Measurements from ENCODE around the gene PGAM2.

Gene PGAM2

DNA sequence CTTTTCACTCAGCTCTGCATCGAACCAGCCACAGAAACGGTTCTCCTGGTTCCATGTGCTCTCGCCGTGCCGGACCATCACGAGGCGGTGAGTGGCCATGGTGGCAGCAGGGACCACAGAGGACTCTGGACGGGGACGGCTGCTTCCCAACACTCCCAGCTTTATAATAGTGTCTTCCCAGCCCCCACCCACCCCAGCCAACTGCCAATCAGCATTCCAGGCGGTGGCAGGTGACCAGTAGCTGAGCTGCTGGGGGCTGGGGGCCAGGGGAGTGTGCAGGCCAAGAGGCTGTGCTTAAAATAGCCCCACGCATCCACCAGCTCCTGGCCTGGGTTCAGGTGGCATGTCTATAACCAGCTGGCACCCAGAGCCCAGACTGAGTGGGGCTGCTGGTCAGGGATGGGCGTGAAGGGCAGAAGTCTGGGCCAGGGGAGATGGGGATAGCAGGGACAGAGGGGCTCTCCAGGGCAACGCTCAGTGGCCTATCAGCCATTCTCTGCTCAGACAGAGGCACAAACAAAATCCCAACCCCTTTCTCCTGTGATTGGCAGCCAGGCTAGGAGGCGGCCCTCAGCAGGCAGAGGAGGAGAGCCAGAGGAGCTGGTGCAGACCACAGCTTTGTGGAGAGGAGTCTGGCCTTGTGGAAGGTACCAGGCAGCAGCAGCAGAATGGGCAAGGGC is at the start of gene PGAM2:
Gene PGAM2 (minus strand): TSS at position 137 of the 680 bp plus-strand sequence. CDS start 38 bp downstream, at position 99.
- no peak for DNase-seq (ENCODE audit: low read depth in 3 of 3)

DNA sequence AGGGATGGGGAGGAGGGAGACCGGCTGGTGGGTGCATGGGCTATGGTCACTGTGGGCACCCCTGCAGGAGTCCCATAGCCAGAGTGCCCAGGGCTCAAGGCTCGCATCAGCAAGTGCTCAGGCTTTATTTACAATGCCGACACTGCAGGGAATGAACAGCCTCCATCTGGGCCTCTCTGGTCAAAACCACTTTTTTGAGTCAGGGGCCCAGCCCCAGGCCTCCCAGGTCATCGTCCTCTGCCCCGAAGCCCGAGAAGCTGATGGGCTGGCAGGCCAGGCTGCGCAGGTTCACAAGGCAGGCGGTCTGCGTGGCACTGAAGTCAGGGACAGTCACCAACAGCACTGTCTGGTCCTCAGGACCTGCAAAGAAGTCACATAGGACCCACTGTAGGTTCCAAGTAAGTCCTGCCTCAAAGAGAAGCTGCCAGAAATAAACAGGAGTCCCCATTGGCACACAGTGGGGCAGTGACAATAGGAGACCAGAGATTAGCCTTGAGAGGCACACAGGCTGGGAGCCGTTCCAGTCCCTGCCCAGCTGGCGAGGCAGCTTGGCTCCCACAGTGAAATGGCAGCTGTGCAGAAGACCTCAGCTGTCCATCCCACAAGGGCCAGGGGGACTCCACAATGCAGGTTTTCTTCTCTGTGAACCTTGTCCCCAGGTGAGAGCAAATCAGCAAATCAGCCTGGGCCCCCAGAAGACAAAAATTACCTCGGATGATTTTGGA is 49.4 kb upstream of the PGAM2 start:
- no peak for DNase-seq (ENCODE audit: low read depth in 3 of 3)

GRCh38 chr7:44113764-44114354 is 48.5 kb upstream of the PGAM2 start:
- no peak for DNase-seq (ENCODE audit: low read depth in 3 of 3)

DNA sequence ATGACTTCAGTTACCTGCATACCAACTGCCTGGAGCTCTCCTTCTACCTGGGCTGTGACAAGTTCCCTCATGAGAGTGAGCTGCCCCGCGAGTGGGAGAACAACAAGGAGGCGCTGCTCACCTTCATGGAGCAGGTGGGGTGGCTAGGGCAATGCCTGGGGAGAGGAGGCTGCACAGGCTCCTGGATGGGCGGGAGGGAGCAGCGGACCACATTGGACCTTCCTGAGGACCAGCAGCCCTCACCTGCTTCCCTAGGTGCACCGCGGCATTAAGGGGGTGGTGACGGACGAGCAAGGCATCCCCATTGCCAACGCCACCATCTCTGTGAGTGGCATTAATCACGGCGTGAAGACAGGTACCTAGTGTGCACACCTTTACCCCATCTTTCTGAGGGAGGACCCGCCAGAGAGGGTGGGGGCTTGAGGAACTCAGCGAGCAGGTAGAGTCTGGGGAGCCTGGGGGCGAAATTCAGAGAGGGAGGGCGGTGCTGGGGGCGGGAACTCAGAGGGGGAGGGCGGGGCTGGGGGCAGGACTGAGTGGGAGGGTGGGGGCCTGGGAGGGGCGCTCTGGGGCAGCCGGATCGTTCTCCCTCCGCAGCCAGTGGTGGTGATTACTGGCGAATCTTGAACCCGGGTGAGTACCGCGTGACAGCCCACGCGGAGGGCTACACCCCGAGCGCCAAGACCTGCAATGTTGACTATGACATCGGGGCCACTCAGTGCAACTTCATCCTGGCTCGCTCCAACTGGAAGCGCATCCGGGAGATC is 47.8 kb upstream of the PGAM2 start:
- no peak for DNase-seq (ENCODE audit: low read depth in 3 of 3)

GRCh38 chr7:44112231-44112996 is 47.0 kb upstream of the PGAM2 start:
- no peak for DNase-seq (ENCODE audit: low read depth in 3 of 3)

DNA sequence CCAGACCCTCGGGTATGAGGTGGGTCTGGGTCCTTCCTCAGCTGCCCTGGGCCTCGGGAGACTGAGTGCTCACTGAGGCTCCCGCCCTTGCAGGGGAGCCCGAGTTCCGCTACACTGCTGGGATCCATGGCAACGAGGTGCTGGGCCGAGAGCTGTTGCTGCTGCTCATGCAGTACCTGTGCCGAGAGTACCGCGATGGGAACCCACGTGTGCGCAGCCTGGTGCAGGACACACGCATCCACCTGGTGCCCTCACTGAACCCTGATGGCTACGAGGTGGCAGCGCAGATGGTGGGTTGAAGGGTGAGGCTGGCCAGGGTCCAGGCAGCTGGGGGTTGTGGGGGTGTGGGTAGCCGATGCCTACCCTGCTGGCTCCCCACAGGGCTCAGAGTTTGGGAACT is 46.4 kb upstream of the PGAM2 start:
- DNase-seq (ENCODE audit: low read depth in 3 of 3) = no peak

- no peak for DNase-seq (ENCODE audit: low read depth in 3 of 3)
These were observed 45.6 kb upstream of the PGAM2 start for GRCh38 chr7:44110719-44111635.

DNA sequence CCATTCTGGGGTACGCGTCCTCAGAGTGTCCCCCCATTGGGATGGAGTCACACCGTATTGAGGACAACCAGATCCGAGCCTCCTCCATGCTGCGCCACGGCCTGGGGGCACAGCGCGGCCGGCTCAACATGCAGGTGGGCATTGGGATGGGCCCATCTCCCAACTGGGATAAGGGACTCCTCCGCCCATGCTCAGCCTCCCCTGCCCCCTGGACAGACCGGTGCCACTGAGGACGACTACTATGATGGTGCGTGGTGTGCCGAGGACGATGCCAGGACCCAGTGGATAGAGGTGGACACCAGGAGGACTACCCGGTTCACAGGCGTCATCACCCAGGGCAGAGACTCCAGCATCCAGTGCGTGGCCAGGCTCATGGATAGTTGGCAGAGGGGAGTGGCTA is 44.6 kb upstream of the PGAM2 start:
- DNase-seq (ENCODE audit: low read depth in 3 of 3) = no peak

GRCh38 chr7:44108768-44109750 is 43.7 kb upstream of the PGAM2 start:
- DNase-seq (ENCODE audit: low read depth in 3 of 3) = no peak

GRCh38 chr7:44107961-44108767 is 42.8 kb upstream of the PGAM2 start:
- no peak for DNase-seq (ENCODE audit: low read depth in 3 of 3)

DNA sequence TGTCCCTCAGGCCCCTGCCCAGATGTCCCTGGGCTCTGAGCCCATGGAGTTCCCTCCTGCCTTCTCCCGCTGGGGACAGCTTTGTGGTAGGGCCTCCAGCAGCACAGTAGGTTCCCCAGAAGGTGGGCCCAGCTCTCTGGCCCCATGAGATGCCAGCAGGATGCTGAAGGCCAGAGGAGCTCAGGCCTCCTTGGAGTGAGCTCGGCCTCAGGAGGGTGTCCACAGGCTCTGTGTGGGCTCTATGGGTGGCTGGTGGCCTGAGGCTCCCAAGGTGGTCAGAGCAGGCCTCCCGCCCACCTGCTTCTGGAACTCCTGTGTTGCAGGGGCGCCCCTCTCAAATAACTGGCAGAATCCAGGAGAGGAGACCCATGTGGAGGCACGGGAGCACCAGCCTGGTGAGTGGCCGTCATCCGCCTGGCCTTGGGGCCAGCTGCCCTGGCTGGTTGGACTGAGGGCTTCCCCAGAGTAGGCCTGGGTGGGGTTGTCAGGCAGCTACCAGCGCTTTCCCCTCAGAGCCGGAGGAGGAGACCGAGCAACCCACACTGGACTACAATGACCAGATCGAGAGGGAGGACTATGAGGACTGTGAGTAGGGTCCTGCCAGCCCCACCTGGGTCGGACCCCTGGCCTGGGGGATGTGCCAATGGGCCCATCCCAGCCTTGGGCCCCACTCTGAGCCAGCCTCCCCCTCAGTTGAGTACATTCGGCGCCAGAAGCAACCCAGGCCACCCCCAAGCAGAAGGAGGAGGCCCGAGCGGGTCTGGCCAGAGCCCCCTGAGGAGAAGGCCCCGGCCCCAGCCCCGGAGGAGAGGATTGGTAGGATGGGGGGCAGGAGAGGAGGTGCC is 42.0 kb upstream of the PGAM2 start:
- DNase-seq (ENCODE audit: low read depth in 3 of 3) = no peak

- DNase-seq (ENCODE audit: low read depth in 3 of 3) = no peak
These were observed 41.1 kb upstream of the PGAM2 start for GRCh38 chr7:44106311-44107065.

DNA sequence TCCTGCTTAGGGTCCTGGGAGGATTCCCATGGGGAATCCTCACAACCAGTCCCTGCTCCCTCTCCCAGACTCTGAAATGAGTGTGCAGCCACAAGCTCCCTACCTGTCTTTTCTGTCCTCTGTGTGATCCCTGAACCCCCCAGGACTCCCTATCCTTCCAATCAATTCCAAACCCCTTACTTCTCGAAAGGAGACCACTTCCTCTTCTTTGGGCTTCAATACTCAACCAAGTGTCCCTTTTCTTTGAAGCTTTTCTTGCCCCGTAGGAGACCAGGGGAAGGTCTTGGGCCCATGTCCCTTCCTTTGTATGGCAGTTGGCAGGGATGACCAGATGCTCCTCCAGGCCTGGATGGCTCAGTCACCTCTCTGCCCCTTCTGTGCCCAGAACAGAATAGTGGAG is 40.5 kb upstream of the PGAM2 start:
- DNase-seq (ENCODE audit: low read depth in 3 of 3) = no peak

DNA sequence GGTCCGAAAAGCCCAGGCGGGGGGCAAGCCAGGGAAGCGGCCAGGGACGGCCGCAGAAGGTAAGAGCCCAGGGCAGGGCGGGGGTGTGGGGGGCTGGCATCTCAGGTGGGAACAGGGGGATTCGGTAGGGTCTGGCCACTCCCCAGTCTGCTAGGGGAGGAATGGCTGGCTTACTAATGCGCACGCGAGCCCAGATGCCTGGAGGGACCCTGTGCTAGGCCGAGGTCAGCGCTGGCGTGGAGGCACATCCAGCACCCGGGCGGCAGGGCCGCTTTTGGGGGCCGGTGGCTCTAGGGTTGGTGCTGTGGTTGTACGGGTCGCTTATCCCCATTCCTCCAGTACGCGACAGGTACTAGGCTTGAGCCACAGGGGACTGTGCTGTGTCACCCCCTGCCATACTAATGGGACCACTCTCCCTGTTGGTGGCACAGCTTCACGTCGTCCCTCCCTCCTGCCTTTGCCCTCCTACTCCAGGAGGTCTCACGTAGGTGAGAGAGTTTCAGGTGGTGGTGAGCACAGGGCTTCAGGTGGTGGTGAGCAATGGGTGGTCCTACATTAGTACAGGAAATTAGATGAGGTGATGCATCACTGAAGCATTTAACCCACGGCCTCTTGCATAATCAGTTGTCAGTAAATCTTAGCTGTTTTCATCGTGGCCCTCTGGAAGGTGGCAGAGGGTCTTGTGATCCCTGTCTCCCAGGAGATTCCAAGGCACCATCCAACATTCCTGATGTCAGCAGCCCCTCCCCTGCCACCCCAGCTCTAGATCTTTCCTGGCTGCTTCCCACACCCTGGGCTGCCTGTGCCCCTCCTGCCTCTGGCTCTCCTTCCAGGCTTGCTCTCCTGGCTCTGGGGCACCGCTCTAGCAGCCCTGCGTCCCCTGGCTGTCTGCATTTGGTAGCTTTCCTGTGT is 39.7 kb upstream of the PGAM2 start:
- DNase-seq (ENCODE audit: low read depth in 3 of 3) = no peak

All from stimulated activated CD4-positive, alpha-beta T cell treated with anti-CD3 and anti-CD28 coated beads, TNF-alpha, amount 100 ng/mL, for 4 hours (primary cell).